Smooth muscle cell (in vitro differentiated cells): Measurements from ENCODE around the gene NEDD4L. TPM values are rescaled to one million over a fixed set of nuclear protein-coding genes. Genes with fewer than 3 reads are reported as not detected.

Source experiments
- DNase-seq: peaks from one replicate; lab custom pipeline; 2025; ENCODE audit not compliant: unreplicated experiment; lab: John Stamatoyannopoulos, UW
- H2AFZ ChIP-seq: fragments of 200-600 bp; sonication (generic); 2 replicates; pipeline ENCODE4 v1.6.0; 2016; ENCODE audit warnings: antibody characterized with exemption, low read depth, mild to moderate bottlenecking
- H3F3A ChIP-seq: fragments of 200-600 bp; sonication (generic); 2 replicates; pipeline ENCODE4 v1.6.0; 2017; ENCODE audit warnings: antibody characterized with exemption, low read depth
- H3K27ac ChIP-seq: fragments of 200-600 bp; sonication (generic); 2 replicates; pipeline ENCODE4 v1.5.1; 2016; ENCODE audit warnings: low read depth, mild to moderate bottlenecking
- H3K27me3 ChIP-seq: fragments of 200-600 bp; sonication (generic); 2 replicates; pipeline ENCODE4 v1.6.1; 2016; ENCODE audit warnings: low read depth, mild to moderate bottlenecking
- H3K36me3 ChIP-seq: fragments of 200-600 bp; sonication (generic); 2 replicates; pipeline ENCODE4 v1.5.1; 2016; ENCODE audit warnings: low read depth
- H3K4me1 ChIP-seq: fragments of 200-600 bp; sonication (generic); 2 replicates; pipeline ENCODE4 v1.5.1; 2016; ENCODE audit warnings: low read depth
- H3K4me2 ChIP-seq: fragments of 200-600 bp; sonication (generic); 2 replicates; pipeline ENCODE4 v1.6.0; 2016; ENCODE audit warnings: mild to moderate bottlenecking
- H3K4me3 ChIP-seq: fragments of 200-600 bp; sonication (generic); 2 replicates; pipeline ENCODE4 v1.5.1; 2016; ENCODE audit warnings: mild to moderate bottlenecking
- H3K79me2 ChIP-seq: fragments of 200-600 bp; sonication (generic); 2 replicates; pipeline ENCODE4 v1.6.0; 2016; ENCODE audit warnings: low read depth, mild to moderate bottlenecking
- H3K9ac ChIP-seq: fragments of 200-600 bp; sonication (generic); 2 replicates; pipeline ENCODE4 v1.6.0; 2016; ENCODE audit warnings: low read depth
- H3K9me3 ChIP-seq: fragments of 200-600 bp; sonication (generic); replicated peaks from 2 replicates; pipeline ENCODE4 v1.5.1; 2016; ENCODE audit warnings: low read depth
- H4K20me1 ChIP-seq: fragments of 200-600 bp; sonication (generic); 2 replicates; pipeline ENCODE4 v1.6.0; 2016; ENCODE audit warnings: low read depth
- WGBS: methylation state at CpG from one replicate; pipeline ENCODE4 v1.1.7; 2016; ENCODE audit warnings: low lambda C conversion rate; 5-methylcytosine and 5-hydroxymethylcytosine counted together
- polyA plus RNA-seq: library from polyadenylated mRNA; unstranded; fragments of >200 nt; fragmentation: Nextera tagmentation; extraction: Ambion mirVana; gene quantifications from 2 replicates; pipeline ENCODE4 v1.2.1, GENCODE V29; 2016
- total RNA-seq: library from RNA; depleted of rRNA; stranded (reverse); fragments of >200 nt; gene quantifications from 2 replicates; pipeline ENCODE4 v1.2.3, GENCODE V29; 2014
- TF ChIP-seq, protein P1 (sequence below): fragments of 200-600 bp; sonication (generic); IDR thresholded peaks from 2 replicates; pipeline ENCODE4 v1.5.1; 2017; ENCODE audit warnings: borderline replicate concordance, mild to moderate bottlenecking, antibody characterized with exemption; ENCODE audit not compliant: insufficient read depth, poor library complexity, severe bottlenecking

The NEDD4L gene
- total and polyA plus RNA-seq, 2 experiments from 2014 or later: 8.7 to 41.3 TPM

- WGBS: 72% methylated on average over 4 of the region's 4 CpGs
- no peaks in the 10 kb centered on the region for H3K27me3 ChIP-seq
Observed at GRCh38 chr18:58041633-58042032, 2.4 kb upstream of the NEDD4L start.

GRCh38 chr18:58042826-58043490, 1.1 kb upstream of the NEDD4L start:
- peak overlapping the region; percentile 77 for H2AFZ ChIP-seq
- no peak overlapping the region for H3K9ac ChIP-seq
- H3K79me2 ChIP-seq: no peaks in the 10 kb centered on the region
- H3K9me3 ChIP-seq: no peaks in the 10 kb centered on the region
- no peaks in the 10 kb centered on the region for H4K20me1 ChIP-seq
- DNase-seq: no peak
- H3K36me3 ChIP-seq: no peaks in the 10 kb centered on the region
- TF ChIP-seq, protein P1, sequence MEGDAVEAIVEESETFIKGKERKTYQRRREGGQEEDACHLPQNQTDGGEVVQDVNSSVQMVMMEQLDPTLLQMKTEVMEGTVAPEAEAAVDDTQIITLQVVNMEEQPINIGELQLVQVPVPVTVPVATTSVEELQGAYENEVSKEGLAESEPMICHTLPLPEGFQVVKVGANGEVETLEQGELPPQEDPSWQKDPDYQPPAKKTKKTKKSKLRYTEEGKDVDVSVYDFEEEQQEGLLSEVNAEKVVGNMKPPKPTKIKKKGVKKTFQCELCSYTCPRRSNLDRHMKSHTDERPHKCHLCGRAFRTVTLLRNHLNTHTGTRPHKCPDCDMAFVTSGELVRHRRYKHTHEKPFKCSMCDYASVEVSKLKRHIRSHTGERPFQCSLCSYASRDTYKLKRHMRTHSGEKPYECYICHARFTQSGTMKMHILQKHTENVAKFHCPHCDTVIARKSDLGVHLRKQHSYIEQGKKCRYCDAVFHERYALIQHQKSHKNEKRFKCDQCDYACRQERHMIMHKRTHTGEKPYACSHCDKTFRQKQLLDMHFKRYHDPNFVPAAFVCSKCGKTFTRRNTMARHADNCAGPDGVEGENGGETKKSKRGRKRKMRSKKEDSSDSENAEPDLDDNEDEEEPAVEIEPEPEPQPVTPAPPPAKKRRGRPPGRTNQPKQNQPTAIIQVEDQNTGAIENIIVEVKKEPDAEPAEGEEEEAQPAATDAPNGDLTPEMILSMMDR: no peak
- H3K4me1 ChIP-seq: peaks cover 12% of the 10 kb centered on the region
- peak overlapping the region; percentile 68 for H3K4me3 ChIP-seq
- peak overlapping the region; percentile 93 for H3K4me2 ChIP-seq
- no peaks in the 10 kb centered on the region for H3K27me3 ChIP-seq
- peaks cover 5% of the 10 kb centered on the region for H3F3A ChIP-seq
- H3K27ac ChIP-seq: no peak overlapping the region
- 12% methylated on average over 19 of the region's 19 CpGs for WGBS

More at GRCh38 chr18:58041633-58042032, 2.4 kb upstream of the NEDD4L start:
- Histone ChIP-seq H3K9ac (no peak overlapping the region), H3K79me2 (no peaks in the 10 kb centered on the region), H3K4me3 (no peak overlapping the region), H3K27ac (no peak overlapping the region), H4K20me1 (no peaks in the 10 kb centered on the region), H3K4me2 (no peak overlapping the region), H2AFZ (no peak overlapping the region), H3K36me3 (no peaks in the 10 kb centered on the region), H3F3A (peaks cover 3% of the 10 kb centered on the region), H3K4me1 (peaks cover 12% of the 10 kb centered on the region), H3K9me3 (no peaks in the 10 kb centered on the region)
- TF ChIP-seq, protein P1: no peak
- no peak for DNase-seq

GRCh38 chr18:58044370-58045241, 580 bp downstream of the NEDD4L start:
- TF ChIP-seq, protein P1: peak; percentile 15
- H3K4me3 ChIP-seq: peak overlapping the region; percentile 68
- H3K9me3 ChIP-seq: no peaks in the 10 kb centered on the region
- peak overlapping the region; percentile 93 for H3K4me2 ChIP-seq
- H4K20me1 ChIP-seq: no peaks in the 10 kb centered on the region
- H3K79me2 ChIP-seq: no peaks in the 10 kb centered on the region
- H3K9ac ChIP-seq: no peak overlapping the region
- H3K36me3 ChIP-seq: no peaks in the 10 kb centered on the region
- peaks cover 12% of the 10 kb centered on the region for H3K4me1 ChIP-seq
- peak; percentile 55 for DNase-seq
- H3K27me3 ChIP-seq: no peaks in the 10 kb centered on the region
- peaks cover 5% of the 10 kb centered on the region for H3F3A ChIP-seq
- H2AFZ ChIP-seq: peak overlapping the region; percentile 88
- WGBS: under 1% methylated on average over 67 of the region's 94 CpGs
- H3K27ac ChIP-seq: no peak overlapping the region
